Measurements from ENCODE around the gene OR6C1.
"Not testable (repeated sequence)": the region's sequence is repeated elsewhere in the genome, so short reads cannot be mapped to it uniquely, and the experiment has no call there.

Gene OR6C1

DNA sequence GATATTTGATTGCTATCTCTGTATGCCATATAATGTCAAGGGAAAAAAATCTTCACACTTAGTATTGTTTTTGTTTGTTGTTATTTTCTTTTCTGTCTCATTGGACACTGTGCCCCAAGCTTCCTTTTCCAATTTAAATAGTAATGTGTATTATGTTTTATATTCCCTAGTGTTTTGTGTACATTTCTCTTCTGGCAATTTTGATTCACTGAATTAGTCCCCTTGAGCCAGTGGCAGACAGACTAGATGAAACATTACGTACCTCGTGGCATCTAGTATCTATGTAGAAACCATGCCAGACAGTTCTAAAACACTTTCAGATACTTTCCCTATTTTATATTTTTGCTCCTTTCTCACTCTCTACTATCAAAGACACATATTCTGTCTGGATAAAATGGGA lies at the start of gene OR6C1:
OR6C1 (plus strand) TSS at position 301 of the 400 bp plus-strand sequence. CDS start 6,257 bp downstream, outside the sequence.
- DNase-seq (ENCODE audit: low read depth): no peak

DNA sequence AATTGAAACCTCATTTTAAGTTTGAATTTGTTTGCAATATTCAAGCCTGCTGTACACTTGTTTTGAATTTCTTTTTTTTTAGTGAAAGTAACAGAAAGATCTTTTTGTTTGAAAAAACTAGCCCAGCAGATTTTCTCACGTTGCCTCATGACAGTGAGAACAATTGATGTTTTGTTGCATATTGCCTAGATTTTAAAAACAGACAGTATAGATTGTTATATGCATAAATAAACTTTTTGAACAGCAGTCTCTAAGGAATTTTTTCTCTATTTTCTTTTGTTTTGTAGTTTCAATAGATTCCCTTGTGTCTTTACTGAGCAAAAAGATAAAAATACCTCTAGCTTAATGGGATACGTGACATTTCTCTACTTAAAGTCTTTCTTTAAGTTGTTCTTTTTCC lies 33.2 kb upstream of the OR6C1 start:
- DNase-seq (ENCODE audit: low read depth): no peak

DNA sequence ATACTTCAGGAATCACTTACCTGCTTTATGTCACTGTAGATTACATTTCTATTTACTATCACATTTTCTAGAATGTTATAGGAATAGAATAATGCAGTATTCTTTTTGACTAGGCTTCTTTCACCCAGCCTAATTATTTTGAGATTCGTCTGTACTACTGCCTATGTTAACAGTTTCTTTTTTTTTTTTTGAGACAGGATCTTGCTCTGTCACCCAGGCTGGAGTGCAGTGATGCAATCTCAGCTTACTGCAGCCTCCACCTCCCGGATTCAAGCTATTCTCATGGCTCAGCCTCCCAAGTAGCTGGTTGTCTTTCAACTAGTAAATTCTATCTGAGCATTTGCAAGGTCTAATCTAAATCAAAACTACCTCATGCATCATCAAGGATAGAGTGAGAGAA lies 24.1 kb upstream of the OR6C1 start:
- DNase-seq (ENCODE audit: low read depth): no peak

- DNase-seq (ENCODE audit: low read depth): no peak
Observed at GRCh38 chr12:55296469-55296868, 17.7 kb upstream of the OR6C1 start, which contains the start of gene OR6C6. OR6C6 (minus strand) TSS chr12:55296569; CDS start chr12:55295232, 1,337 bp downstream.

GRCh38 chr12:55320201-55320600 lies 6.1 kb downstream of the OR6C1 start:
- DNase-seq (ENCODE audit: low read depth): no peak

GRCh38 chr12:55325801-55326200 lies 11.7 kb downstream of the OR6C1 start:
- DNase-seq (ENCODE audit: low read depth): not testable (repeated sequence)

GRCh38 chr12:55330446-55330845 lies 16.3 kb downstream of the OR6C1 start, which contains the start of gene OR6C3:
OR6C3 (plus strand) TSS chr12:55330746; CDS start chr12:55331701, 955 bp downstream.
- DNase-seq (ENCODE audit: low read depth): no peak

DNA sequence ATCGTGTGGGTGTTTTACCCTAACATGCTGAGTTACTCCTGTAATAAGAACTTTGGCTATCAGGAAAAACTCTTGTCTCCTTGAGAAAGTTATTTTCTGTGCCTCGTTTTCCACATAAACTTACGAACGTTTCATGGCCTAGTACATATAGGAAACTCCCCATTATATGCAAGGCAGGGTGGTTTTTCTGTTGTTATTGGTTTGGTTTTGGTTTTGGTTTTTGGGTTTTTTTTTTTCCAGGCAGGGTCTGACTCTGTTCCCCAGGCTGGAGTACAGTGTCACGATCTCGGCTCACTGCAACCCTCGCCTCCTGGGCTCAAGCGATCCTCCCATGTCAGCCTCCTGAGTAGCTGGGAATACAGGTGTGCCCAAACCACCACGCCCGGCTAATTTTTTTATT lies 21.9 kb downstream of the OR6C1 start:
- DNase-seq (ENCODE audit: low read depth): no peak

DNA sequence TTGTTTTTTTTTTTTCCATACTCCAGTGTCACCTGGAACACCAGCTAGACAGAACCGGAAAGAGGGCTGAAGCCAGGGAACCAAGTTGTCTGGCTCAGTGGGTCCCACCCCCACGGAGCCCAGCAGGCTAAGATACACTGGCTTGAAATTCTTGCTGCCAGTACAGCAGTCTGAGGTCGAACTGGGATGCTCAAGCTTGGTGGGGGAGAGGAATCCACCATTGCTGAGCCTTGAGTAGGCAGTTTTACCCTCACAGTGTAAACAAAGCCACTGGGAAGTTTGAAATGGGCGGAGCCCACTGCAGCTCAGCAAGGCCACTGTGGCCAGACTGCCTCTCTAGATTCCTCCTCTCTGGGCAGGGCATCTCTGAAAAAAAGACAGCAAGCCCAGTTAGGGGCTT lies 41.2 kb downstream of the OR6C1 start:
- not testable (repeated sequence) for DNase-seq (ENCODE audit: low read depth)

- DNase-seq (ENCODE audit: low read depth): no peak
Observed at GRCh38 chr12:55362675-55363074, 48.5 kb downstream of the OR6C1 start, which contains the start of gene OR6C75. OR6C75 (plus strand) TSS chr12:55362975; CDS start chr12:55365111, 2,136 bp downstream.

GRCh38 chr12:55365086-55365485 lies 50.9 kb downstream of the OR6C1 start:
- no peak for DNase-seq (ENCODE audit: low read depth)
